Transverse colon (tissue), 4 donors: ENCODE results near the gene MTR. TPM values are rescaled to one million over a fixed set of nuclear protein-coding genes. Genes with fewer than 3 reads are reported as not detected.

ENCODE experiments used
- DNase-seq: peaks from one replicate; pipeline ENCODE4 v3.0.0-alpha.2; 2019
- H3K27ac ChIP-seq, 4 donors: fragments of 200-600 bp; sonication (generic); 2 replicates each; pipeline ENCODE4 v1.5.1; 2016 to 2018; ENCODE audit warnings: inconsistent platforms in 4 of 4
- H3K27me3 ChIP-seq: fragments of 200-600 bp; sonication (generic); 2 replicates; pipeline ENCODE4 v1.5.1; 2017; ENCODE audit warnings: inconsistent platforms
- H3K36me3 ChIP-seq, 4 donors: fragments of 200-600 bp; sonication (generic); 2 replicates each; pipeline ENCODE4 v1.5.1; 2017 to 2019; ENCODE audit warnings: inconsistent platforms in 4 of 4
- H3K4me1 ChIP-seq, 4 donors: fragments of 200-600 bp; sonication (generic); 2 replicates each; pipeline ENCODE4 v1.5.1; 2017 to 2020; ENCODE audit warnings: inconsistent platforms in 4 of 4
- H3K4me3 ChIP-seq, 4 donors: fragments of 200-600 bp; sonication (generic); 1 replicate in 1 of 4; 2 replicates in 3 of 4; pipeline versions ENCODE4 v1.5.1 to v1.6.1; 2017 to 2019; ENCODE audit warnings: inconsistent platforms in 4 of 4
- H3K9me3 ChIP-seq, 2 donors: fragments of 200-600 bp; sonication (generic); 2 replicates each; pipeline ENCODE4 v1.5.1; 2017 to 2019; ENCODE audit warnings: inconsistent platforms in 2 of 2
- EP300 ChIP-seq: sonication (generic); formaldehyde crosslinking; IDR thresholded peaks from one replicate; pipeline ENCODE4 v1.6.1; 2017; ENCODE audit warnings: antibody characterized with exemption, low read depth
- POLR2A ChIP-seq: fragments of 450-650 bp; IDR thresholded peaks from one replicate; pipeline ENCODE4 v1.6.1; 2016; ENCODE audit warnings: antibody characterized with exemption, mild to moderate bottlenecking, moderate library complexity
- POLR2AphosphoS5 ChIP-seq, 3 donors: sonication (generic); formaldehyde crosslinking; IDR thresholded peaks; one replicate each; pipeline ENCODE4 v1.6.1; 2016; ENCODE audit warnings: antibody characterized with exemption in 3 of 3
- WGBS, 2 donors: methylation state at CpG; one replicate each; pipeline ENCODE4 v1.1.5; 2018; ENCODE audit warnings: low coverage in 1 of 2; 5-methylcytosine and 5-hydroxymethylcytosine counted together
- in situ Hi-C, 4 donors: fragments of 200-750 bp; cut with MboI; loops; one replicate each; pipeline versions ENCODE4 v1.15.0 to v1.15.1; 2017; ENCODE audit warnings: low sequenced_read_pairs in 3 of 4, low pct_ligation_motif_present in 1 of 4, low pct_unique_long_range_greater_than_20kb in 1 of 4
- intact Hi-C: fragments of 100-400 bp; cut with DNase I; formaldehyde crosslinking; loops from one replicate; pipeline ENCODE4 v1.15.1; 2023; ENCODE audit warnings: low total_unique reads
- total RNA-seq, 4 donors: library from RNA; depleted of rRNA; stranded (reverse); fragments of >200 nt; gene quantifications; one replicate each; pipeline ENCODE4 v1.1.0, GENCODE V29; 2016
- TF ChIP-seq, protein P1 (sequence below), 5 experiments: fragments of 200-600 bp in 3 of 5; fragments of 450-650 bp in 2 of 5; sonication (generic) in 3 of 5; IDR thresholded peaks; 1 replicate in 2 of 5; 2 replicates in 3 of 5; pipeline ENCODE4 v1.5.1; 2016 to 2017; ENCODE audit warnings: antibody characterized with exemption in 5 of 5, inconsistent platforms in 3 of 5, mild to moderate bottlenecking in 2 of 5, moderate library complexity in 1 of 5

Gene MTR
- total RNA-seq, 4 donors from 2014 or later, result 10.1 to 18.4 (median 12.6) TPM

DNA sequence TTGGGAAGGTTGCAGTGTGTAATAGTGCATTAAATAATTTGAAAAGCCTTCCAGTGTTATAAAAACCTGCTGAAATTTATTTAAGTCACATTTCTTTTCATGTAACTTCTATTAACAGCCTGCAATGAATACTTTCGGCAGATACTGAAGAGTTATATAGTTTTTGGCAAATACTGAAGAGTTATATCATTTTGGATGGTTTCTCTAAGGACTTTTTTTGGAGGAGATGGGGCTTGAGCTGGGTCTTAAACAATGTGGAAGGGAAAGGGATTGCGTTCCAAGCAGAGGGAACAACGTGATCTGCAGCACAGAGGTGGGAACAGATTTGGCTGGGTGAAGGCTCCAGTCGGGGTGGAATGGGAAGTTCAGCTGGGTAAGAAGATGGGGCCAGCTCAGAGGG, 39.8 kb downstream of the MTR start:
- intact Hi-C loops, result loop anchor here (5.0 kb wide), 1 partner anchor 727 kb away; no protein-coding TSS in a partner anchor
- Histone ChIP-seq H3K27ac (no peak overlapping the region), H3K9me3 (no peaks in the 10 kb centered on the region), H3K4me3 (no peak overlapping the region), H3K4me1 (no peaks in the 10 kb centered on the region), H3K36me3 (peaks cover 0 to 59% (median 11%) of the 10 kb centered on the region in 4 donors), H3K27me3 (no peaks in the 10 kb centered on the region)
- WGBS, 2 donors, result 84 to 98% methylated on average over 4 of the region's 4 CpGs
- in situ Hi-C loops, result no loop called here
- DNase-seq, result no peak
- no peak for TF ChIP-seq EP300
- TF ChIP-seq POLR2AphosphoS5 (IDR thresholded peaks at IDR 0.05), result no peak
- TF ChIP-seq POLR2A, result no peak
- TF ChIP-seq, protein P1, sequence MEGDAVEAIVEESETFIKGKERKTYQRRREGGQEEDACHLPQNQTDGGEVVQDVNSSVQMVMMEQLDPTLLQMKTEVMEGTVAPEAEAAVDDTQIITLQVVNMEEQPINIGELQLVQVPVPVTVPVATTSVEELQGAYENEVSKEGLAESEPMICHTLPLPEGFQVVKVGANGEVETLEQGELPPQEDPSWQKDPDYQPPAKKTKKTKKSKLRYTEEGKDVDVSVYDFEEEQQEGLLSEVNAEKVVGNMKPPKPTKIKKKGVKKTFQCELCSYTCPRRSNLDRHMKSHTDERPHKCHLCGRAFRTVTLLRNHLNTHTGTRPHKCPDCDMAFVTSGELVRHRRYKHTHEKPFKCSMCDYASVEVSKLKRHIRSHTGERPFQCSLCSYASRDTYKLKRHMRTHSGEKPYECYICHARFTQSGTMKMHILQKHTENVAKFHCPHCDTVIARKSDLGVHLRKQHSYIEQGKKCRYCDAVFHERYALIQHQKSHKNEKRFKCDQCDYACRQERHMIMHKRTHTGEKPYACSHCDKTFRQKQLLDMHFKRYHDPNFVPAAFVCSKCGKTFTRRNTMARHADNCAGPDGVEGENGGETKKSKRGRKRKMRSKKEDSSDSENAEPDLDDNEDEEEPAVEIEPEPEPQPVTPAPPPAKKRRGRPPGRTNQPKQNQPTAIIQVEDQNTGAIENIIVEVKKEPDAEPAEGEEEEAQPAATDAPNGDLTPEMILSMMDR (IDR thresholded peaks at IDR 0.05), result no peak

DNA sequence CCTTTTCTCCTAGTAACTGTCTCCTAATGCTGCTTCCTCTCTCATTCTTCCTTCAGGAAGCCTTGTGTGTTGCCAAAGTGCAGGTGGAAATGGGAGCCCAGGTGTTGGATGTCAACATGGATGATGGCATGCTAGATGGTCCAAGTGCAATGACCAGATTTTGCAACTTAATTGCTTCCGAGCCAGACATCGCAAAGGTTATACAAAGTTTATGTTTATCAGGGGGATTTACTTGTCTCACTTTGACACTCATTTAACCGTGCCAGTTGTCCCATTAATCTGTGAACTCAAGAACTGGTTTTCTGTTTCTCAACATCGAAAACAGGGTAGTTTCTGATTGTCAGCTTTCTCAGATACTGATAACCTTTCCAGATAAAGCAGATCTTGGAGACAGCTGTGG, 40.4 kb downstream of the MTR start:
- intact Hi-C loops, result loop anchor here (5.0 kb wide), 1 partner anchor 727 kb away; no protein-coding TSS in a partner anchor
- Histone ChIP-seq H3K9me3 (no peaks in the 10 kb centered on the region), H3K4me3 (no peak overlapping the region), H3K36me3 (peaks cover 0 to 53% (median 12%) of the 10 kb centered on the region in 4 donors), H3K27ac (no peak overlapping the region), H3K4me1 (no peaks in the 10 kb centered on the region), H3K27me3 (no peaks in the 10 kb centered on the region)
- no peak for TF ChIP-seq EP300
- no peak for TF ChIP-seq POLR2AphosphoS5 (IDR thresholded peaks at IDR 0.05)
- no peak for TF ChIP-seq POLR2A
- TF ChIP-seq, protein P1 (IDR thresholded peaks at IDR 0.05), result no peak
- in situ Hi-C loops, result no loop called here
- 85 to 90% methylated on average over 4 of the region's 4 CpGs for WGBS, 2 donors
- DNase-seq, result no peak

DNA sequence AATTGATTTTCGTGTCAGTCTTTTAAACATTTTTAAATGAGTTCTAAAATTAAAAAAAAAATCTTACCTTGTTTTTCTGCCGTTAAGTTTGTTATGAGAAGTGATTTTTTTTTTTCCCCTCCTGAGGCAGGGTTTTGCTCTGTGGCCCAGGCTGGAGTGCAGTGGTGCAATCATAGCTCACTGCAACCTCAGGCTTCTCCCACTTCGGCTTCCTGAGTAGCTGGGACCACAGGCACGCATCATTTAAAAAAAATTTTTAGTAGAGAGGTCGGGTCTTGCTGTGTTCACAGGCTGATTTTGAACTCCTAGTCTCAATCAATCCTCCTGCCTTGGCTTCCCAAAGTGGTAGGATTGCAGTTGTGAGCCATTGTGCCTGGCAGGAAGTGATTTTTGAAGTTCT, 41.1 kb downstream of the MTR start:
- WGBS, 2 donors, result 78 to 79% methylated on average over 3 to 5 of the region's 5 CpGs
- TF ChIP-seq POLR2A (no peak), POLR2AphosphoS5 (IDR thresholded peaks at IDR 0.05) (no peak), EP300 (no peak)
- TF ChIP-seq, protein P1 (IDR thresholded peaks at IDR 0.05), result no peak
- Histone ChIP-seq H3K36me3 (peaks cover 0 to 55% (median 14%) of the 10 kb centered on the region in 4 donors), H3K27ac (no peak overlapping the region), H3K9me3 (no peaks in the 10 kb centered on the region), H3K4me3 (no peak overlapping the region), H3K27me3 (no peaks in the 10 kb centered on the region), H3K4me1 (no peaks in the 10 kb centered on the region)
- intact Hi-C loops (loop anchor here (5.0 kb wide), 1 partner anchor 726 kb away; no protein-coding TSS in a partner anchor), in situ Hi-C loops (no loop called here)
- no peak for DNase-seq

DNA sequence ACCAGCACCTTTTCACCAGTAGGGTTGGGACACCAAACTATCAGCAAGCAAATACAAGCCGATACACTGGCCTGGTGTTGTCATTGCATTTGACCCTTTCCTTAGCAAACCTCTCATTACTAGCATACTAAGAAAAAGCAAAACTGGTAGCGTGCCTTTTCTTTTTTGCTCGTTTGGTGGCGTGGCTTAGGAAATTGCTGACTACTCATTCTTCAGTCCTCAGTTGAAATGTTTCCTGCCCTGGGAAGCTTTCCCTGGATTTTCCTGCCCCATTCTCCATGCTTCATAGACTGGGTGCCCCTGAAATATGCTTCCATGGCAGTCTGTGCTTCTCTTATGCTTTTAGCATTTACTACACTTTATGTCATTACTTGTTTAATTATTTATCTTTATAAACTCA, 42.0 kb downstream of the MTR start:
- Histone ChIP-seq H3K36me3 (peaks cover 0 to 50% (median 15%) of the 10 kb centered on the region in 4 donors), H3K4me3 (no peak overlapping the region), H3K27me3 (no peaks in the 10 kb centered on the region), H3K4me1 (no peaks in the 10 kb centered on the region), H3K9me3 (no peaks in the 10 kb centered on the region), H3K27ac (no peak overlapping the region)
- in situ Hi-C loops (no loop called here), intact Hi-C loops (loop anchor here (5.0 kb wide), 1 partner anchor 725 kb away; no protein-coding TSS in a partner anchor)
- 95 to 97% methylated on average over 3 to 4 of the region's 4 CpGs for WGBS, 2 donors
- no peak for DNase-seq
- TF ChIP-seq POLR2A (no peak), POLR2AphosphoS5 (IDR thresholded peaks at IDR 0.05) (no peak), EP300 (no peak)
- TF ChIP-seq, protein P1 (IDR thresholded peaks at IDR 0.05), result no peak
